Right lobe of liver (tissue), 4 donors: ENCODE results near the gene NOS1AP.

ENCODE experiments used
- CTCF ChIP-seq, 4 donors: fragments of 200-600 bp in 3 of 4; fragments of 450-650 bp in 1 of 4; IDR thresholded peaks; one replicate each; pipeline versions ENCODE4 v1.5.1 to v1.8.0; 2016 to 2022; ENCODE audit warnings: antibody characterized with exemption in 4 of 4, mild to moderate bottlenecking in 2 of 4
- POLR2A ChIP-seq: fragments of 450-650 bp; IDR thresholded peaks from one replicate; pipeline ENCODE4 v1.6.1; 2017; ENCODE audit warnings: antibody characterized with exemption, mild to moderate bottlenecking
- donor health status: DM: no; HTN: no; CAD: no.
- donor health status: DM: no; HTN: no; CAD: no.
- donor health status: DM: no; HTN: yes; CAD: no.

GRCh38 chr1:162416215-162416614, 346.7 kb downstream of the NOS1AP start:
- TF ChIP-seq CTCF (IDR thresholded peaks at IDR 0.05) (no peak), POLR2A (no peak)
